AG09309 (cell line): ENCODE data around the gene KSR1.

ENCODE experiments used
- DNase-seq: peaks from one replicate; pipeline ENCODE4 v3.0.0-alpha.2; 2010; ENCODE audit warnings: low read depth
- H3K4me3 ChIP-seq: 2 replicates; pipeline ENCODE4 v1.5.1; 2011; ENCODE audit warnings: mild to moderate bottlenecking, low read depth, low read length, moderate library complexity; ENCODE audit not compliant: control insufficient read depth
- CTCF ChIP-seq: IDR thresholded peaks from 2 replicates; pipeline ENCODE4 v1.5.1; 2011; ENCODE audit warnings: mild to moderate bottlenecking, low read depth, low read length, inconsistent platforms; ENCODE audit not compliant: insufficient read depth, control insufficient read depth; ENCODE audit errors: missing control alignments

The KSR1 gene

DNA sequence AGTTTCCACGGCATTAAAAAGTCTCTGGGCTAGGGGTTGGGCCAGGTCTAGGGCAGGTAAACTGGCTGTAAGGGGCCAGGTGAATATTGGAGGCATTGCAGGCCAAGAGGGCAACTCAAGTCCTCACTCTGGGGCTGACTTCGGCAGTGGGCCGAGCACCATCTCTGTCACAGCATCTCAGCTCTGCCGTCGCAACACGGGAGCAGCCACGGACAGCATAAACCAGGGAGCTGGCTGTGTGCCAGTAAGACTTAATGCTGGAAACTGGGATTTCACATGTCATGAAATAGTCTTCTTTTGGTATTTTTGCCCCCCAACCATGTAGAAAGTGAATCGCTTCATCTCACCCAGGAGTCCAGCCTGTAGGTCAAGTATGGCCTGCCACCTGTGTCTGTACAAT is 162.2 kb downstream of the KSR1 start:
- H3K4me3 ChIP-seq: no peak overlapping the region
- TF ChIP-seq CTCF: no peak
- no peak for DNase-seq

- no peak overlapping the region for H3K4me3 ChIP-seq
- TF ChIP-seq CTCF: no peak
- DNase-seq: no peak
Observed at GRCh38 chr17:27620721-27621120, 164.5 kb downstream of the KSR1 start.

GRCh38 chr17:27621536-27621935 is 165.3 kb downstream of the KSR1 start:
- H3K4me3 ChIP-seq: no peak overlapping the region
- no peak for DNase-seq
- TF ChIP-seq CTCF: no peak

DNA sequence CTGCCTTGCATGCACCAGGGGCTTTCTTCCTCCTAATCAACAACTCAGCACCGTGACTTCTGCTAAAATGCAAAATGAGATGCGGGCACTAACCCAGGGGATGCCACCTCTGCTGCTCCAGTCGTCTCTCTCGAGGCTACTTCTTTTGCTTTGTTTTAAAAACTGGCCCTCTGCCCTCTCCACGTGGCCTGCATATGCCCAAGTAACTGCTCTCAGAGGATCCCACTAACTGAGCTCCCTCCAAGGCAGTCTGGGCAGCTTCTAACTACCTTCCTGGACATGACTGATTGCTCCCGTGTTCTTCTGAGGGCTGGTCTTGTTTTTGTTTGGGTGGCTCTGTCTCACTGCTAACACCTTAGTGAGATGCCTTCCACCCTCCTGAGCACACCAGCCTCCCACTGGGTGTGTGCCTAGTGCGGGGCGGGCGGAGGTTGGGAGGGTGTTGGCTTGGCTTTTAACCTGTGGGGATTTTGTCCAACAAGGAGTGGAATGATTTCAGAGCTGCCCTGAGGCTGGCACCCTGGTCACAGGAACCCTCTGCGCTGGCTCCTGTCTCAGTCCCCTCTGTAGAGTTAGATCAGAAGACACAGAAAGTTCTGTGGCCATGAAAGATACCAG is 165.8 kb downstream of the KSR1 start:
- no peak for DNase-seq
- no peak overlapping the region for H3K4me3 ChIP-seq

DNA sequence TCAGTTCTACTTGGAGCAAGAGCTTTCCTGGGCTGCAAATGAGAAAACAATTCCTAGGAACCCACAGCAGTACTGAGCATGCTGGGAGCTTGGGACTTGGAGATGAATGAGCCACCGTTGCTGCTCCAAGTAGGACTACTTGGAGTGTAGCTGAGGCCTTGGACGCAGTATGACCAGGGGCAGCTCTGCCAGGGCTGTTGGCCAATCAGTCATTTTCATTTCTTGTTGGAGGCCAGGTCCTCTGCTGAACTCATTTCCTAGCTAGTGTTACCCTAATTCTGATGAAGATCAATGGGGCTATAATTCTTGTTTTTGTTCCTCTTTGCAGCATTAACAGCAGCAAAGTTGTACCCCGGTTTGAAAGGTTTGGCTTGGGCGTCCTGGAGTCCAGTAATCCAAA is 166.7 kb downstream of the KSR1 start:
- DNase-seq: no peak
- no peak for TF ChIP-seq CTCF
- no peak overlapping the region for H3K4me3 ChIP-seq

More for the DNA sequence above, 165.8 kb downstream of the KSR1 start:
- TF ChIP-seq CTCF: no peak

- TF ChIP-seq CTCF: no peak
- no peak overlapping the region for H3K4me3 ChIP-seq
- no peak for DNase-seq
Observed at GRCh38 chr17:27623614-27624013, 167.4 kb downstream of the KSR1 start.

GRCh38 chr17:27624539-27624938 is 168.3 kb downstream of the KSR1 start:
- H3K4me3 ChIP-seq: no peak overlapping the region

More at GRCh38 chr17:27624539-27624938, 168.3 kb downstream of the KSR1 start:
- TF ChIP-seq CTCF: no peak
- no peak for DNase-seq
